Dendritic cell treated with granulocyte-macrophage colony-stimulating factor and Interleukin-4, amounts not matched to agents 40 ng/mL and 50 ng/mL, for 4 days (primary cell): ENCODE data around the gene ADGRF1.

Experiments
- H3K27ac Mint-ChIP-seq: one replicate; pipeline ENCODE4 v1.8.0; 2022; ENCODE audit warnings: mild to moderate bottlenecking, mixed read lengths
- H3K27me3 Mint-ChIP-seq: one replicate; pipeline ENCODE4 v1.8.0; 2022; ENCODE audit warnings: mild to moderate bottlenecking, mixed read lengths
- H3K36me3 Mint-ChIP-seq: one replicate; pipeline ENCODE4 v1.8.0; 2022; ENCODE audit warnings: low read depth, mixed read lengths
- H3K4me1 Mint-ChIP-seq: one replicate; pipeline ENCODE4 v1.8.0; 2022; ENCODE audit warnings: low read depth, mixed read lengths
- H3K4me3 Mint-ChIP-seq: one replicate; pipeline ENCODE4 v1.8.0; 2022; ENCODE audit warnings: mild to moderate bottlenecking, moderate library complexity, mixed read lengths
- H3K9me3 Mint-ChIP-seq: one replicate; pipeline ENCODE4 v1.8.0; 2022; ENCODE audit warnings: mixed read lengths
- intact Hi-C: fragments of 100-400 bp; cut with micrococcal nuclease; formaldehyde crosslinking; loops from one replicate; pipeline ENCODE4 v1.15.0; 2022

Gene ADGRF1

GRCh38 chr6:46964716-46965519 is 77.2 kb downstream of the ADGRF1 start:
- H3K27me3 Mint-ChIP-seq, result no peaks in the 10 kb centered on the region
- H3K27ac Mint-ChIP-seq, result no peak overlapping the region
- no peaks in the 10 kb centered on the region for H3K4me1 Mint-ChIP-seq
- no peaks in the 10 kb centered on the region for H3K9me3 Mint-ChIP-seq
- H3K36me3 Mint-ChIP-seq, result no peaks in the 10 kb centered on the region
- intact Hi-C loops, result no loop called here
- H3K4me3 Mint-ChIP-seq, result no peak overlapping the region

GRCh38 chr6:46963626-46964025 is 78.5 kb downstream of the ADGRF1 start:
- intact Hi-C loops, result no loop called here
- Mint-ChIP-seq H3K4me3 (no peak overlapping the region), H3K27me3 (peaks cover 2% of the 10 kb centered on the region), H3K27ac (no peak overlapping the region), H3K9me3 (no peaks in the 10 kb centered on the region), H3K36me3 (no peaks in the 10 kb centered on the region), H3K4me1 (no peaks in the 10 kb centered on the region)

GRCh38 chr6:46963039-46963438 is 79.1 kb downstream of the ADGRF1 start:
- H3K4me3 Mint-ChIP-seq, result no peak overlapping the region
- H3K27ac Mint-ChIP-seq, result no peak overlapping the region
- no peaks in the 10 kb centered on the region for H3K36me3 Mint-ChIP-seq
- intact Hi-C loops, result no loop called here
- H3K9me3 Mint-ChIP-seq, result no peaks in the 10 kb centered on the region
- H3K4me1 Mint-ChIP-seq, result no peaks in the 10 kb centered on the region
- H3K27me3 Mint-ChIP-seq, result peaks cover 2% of the 10 kb centered on the region

- Mint-ChIP-seq H3K27me3 (peaks cover 4% of the 10 kb centered on the region), H3K4me3 (no peak overlapping the region), H3K36me3 (no peaks in the 10 kb centered on the region)
Observed at GRCh38 chr6:46961711-46962110, 80.4 kb downstream of the ADGRF1 start.

GRCh38 chr6:46961232-46961631 is 80.9 kb downstream of the ADGRF1 start:
- H3K27ac Mint-ChIP-seq, result no peak overlapping the region
- no peaks in the 10 kb centered on the region for H3K9me3 Mint-ChIP-seq
- no peak overlapping the region for H3K4me3 Mint-ChIP-seq
- no peaks in the 10 kb centered on the region for H3K36me3 Mint-ChIP-seq
- intact Hi-C loops, result no loop called here
- H3K27me3 Mint-ChIP-seq, result peaks cover 4% of the 10 kb centered on the region
- H3K4me1 Mint-ChIP-seq, result no peaks in the 10 kb centered on the region

More at GRCh38 chr6:46961711-46962110, 80.4 kb downstream of the ADGRF1 start:
- no peaks in the 10 kb centered on the region for H3K9me3 Mint-ChIP-seq
- no peak overlapping the region for H3K27ac Mint-ChIP-seq
- no peaks in the 10 kb centered on the region for H3K4me1 Mint-ChIP-seq
- intact Hi-C loops, result no loop called here

- intact Hi-C loops, result no loop called here
- no peaks in the 10 kb centered on the region for H3K36me3 Mint-ChIP-seq
- H3K27ac Mint-ChIP-seq, result no peak overlapping the region
- H3K9me3 Mint-ChIP-seq, result no peaks in the 10 kb centered on the region
- no peak overlapping the region for H3K4me3 Mint-ChIP-seq
- no peaks in the 10 kb centered on the region for H3K4me1 Mint-ChIP-seq
- peaks cover 4% of the 10 kb centered on the region for H3K27me3 Mint-ChIP-seq
Observed at GRCh38 chr6:46959419-46959818, 82.7 kb downstream of the ADGRF1 start.

GRCh38 chr6:46956409-46956808 is 85.7 kb downstream of the ADGRF1 start:
- H3K4me1 Mint-ChIP-seq, result no peaks in the 10 kb centered on the region
- H3K9me3 Mint-ChIP-seq, result no peaks in the 10 kb centered on the region
- intact Hi-C loops, result no loop called here
- peaks cover 4% of the 10 kb centered on the region for H3K27me3 Mint-ChIP-seq
- no peaks in the 10 kb centered on the region for H3K36me3 Mint-ChIP-seq
- H3K27ac Mint-ChIP-seq, result no peak overlapping the region
- H3K4me3 Mint-ChIP-seq, result no peak overlapping the region

GRCh38 chr6:46954837-46955451 is 87.2 kb downstream of the ADGRF1 start:
- peaks cover 4% of the 10 kb centered on the region for H3K27me3 Mint-ChIP-seq

GRCh38 chr6:46953921-46954320 is 88.2 kb downstream of the ADGRF1 start:
- H3K27ac Mint-ChIP-seq, result no peak overlapping the region
- no peaks in the 10 kb centered on the region for H3K36me3 Mint-ChIP-seq
- no peak overlapping the region for H3K4me3 Mint-ChIP-seq
- peaks cover 2% of the 10 kb centered on the region for H3K27me3 Mint-ChIP-seq
- H3K9me3 Mint-ChIP-seq, result no peaks in the 10 kb centered on the region
- no peaks in the 10 kb centered on the region for H3K4me1 Mint-ChIP-seq
- intact Hi-C loops, result no loop called here

More at GRCh38 chr6:46954837-46955451, 87.2 kb downstream of the ADGRF1 start:
- Mint-ChIP-seq H3K4me1 (no peaks in the 10 kb centered on the region), H3K36me3 (no peaks in the 10 kb centered on the region), H3K27ac (no peak overlapping the region), H3K9me3 (no peaks in the 10 kb centered on the region), H3K4me3 (no peak overlapping the region)
- intact Hi-C loops, result no loop called here

GRCh38 chr6:46949632-46950280 is 92.4 kb downstream of the ADGRF1 start:
- H3K4me3 Mint-ChIP-seq, result no peak overlapping the region
- no peaks in the 10 kb centered on the region for H3K4me1 Mint-ChIP-seq
- intact Hi-C loops, result no loop called here
- no peak overlapping the region for H3K27ac Mint-ChIP-seq
- no peaks in the 10 kb centered on the region for H3K27me3 Mint-ChIP-seq
- H3K9me3 Mint-ChIP-seq, result no peaks in the 10 kb centered on the region
- no peaks in the 10 kb centered on the region for H3K36me3 Mint-ChIP-seq

GRCh38 chr6:46948699-46949098 is 93.4 kb downstream of the ADGRF1 start:
- no peaks in the 10 kb centered on the region for H3K27me3 Mint-ChIP-seq
- intact Hi-C loops, result no loop called here
- H3K27ac Mint-ChIP-seq, result no peak overlapping the region
- H3K36me3 Mint-ChIP-seq, result no peaks in the 10 kb centered on the region
- no peaks in the 10 kb centered on the region for H3K9me3 Mint-ChIP-seq
- H3K4me1 Mint-ChIP-seq, result no peaks in the 10 kb centered on the region
- no peak overlapping the region for H3K4me3 Mint-ChIP-seq
